ENCODE results near the gene AFMID.

DNA sequence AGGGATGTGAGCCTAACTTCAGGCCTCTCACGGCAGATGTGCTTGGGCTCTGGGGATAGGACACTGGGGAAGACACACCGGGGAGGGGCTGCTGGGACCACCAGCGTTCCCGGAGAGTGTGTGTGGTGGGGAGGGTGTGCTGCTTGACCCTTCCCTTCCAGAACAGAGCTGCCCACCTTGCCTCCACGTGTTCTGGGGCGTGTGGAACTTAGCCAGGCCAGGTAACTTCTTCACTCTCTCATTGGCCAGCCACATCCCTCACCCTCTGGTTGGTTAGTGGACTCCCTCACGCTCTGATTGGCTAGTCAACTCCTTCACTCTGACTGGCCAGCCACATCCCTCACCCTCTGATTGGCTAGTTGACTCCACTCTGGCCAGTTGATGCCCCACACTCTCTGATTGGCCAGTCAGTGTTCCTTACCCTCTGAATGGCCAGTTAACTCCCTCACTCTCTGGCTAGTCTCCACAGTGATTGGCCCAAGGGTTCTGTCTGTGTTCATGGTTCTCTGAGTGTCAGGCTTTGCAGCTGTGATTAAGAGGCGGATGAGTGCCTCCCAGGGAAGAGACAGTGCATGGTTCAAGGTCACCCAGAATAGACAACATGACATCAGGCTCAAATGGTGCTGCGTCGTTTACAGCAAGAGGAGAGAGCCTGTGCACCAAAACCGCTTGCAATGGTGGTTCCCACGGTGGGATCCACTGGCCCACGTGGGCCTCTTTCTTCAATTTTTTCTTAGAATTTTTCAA is 54.3 kb downstream of the AFMID start:
- TF ChIP-seq CTCF (IDR thresholded peaks at IDR 0.05; ENCODE audit: borderline replicate concordance, extremely low read depth, low read length, poor library complexity, severe bottlenecking) (no peak), EZH2 (IDR thresholded peaks at IDR 0.05; ENCODE audit: borderline replicate concordance, low read depth, low read length, severe bottlenecking) (no peak)
